HT1080 (cell line): Measurements from ENCODE around the gene PCDH18. TPM values are rescaled to one million over a fixed set of nuclear protein-coding genes. Genes with fewer than 3 reads are reported as not detected.
"Not testable (repeated sequence)": the region's sequence is repeated elsewhere in the genome, so short reads cannot be mapped to it uniquely, and the experiment has no call there.

Source experiments
- DNase-seq: peaks from one replicate; pipeline ENCODE4 v3.0.0-alpha.2; 2015; ENCODE audit warnings: low read depth
- polyA plus RNA-seq, 2 experiments: library from polyadenylated mRNA; depleted of rRNA; stranded (reverse); fragments of >200 nt; gene quantifications; 2 replicates each; pipeline ENCODE4 v1.2.3, GENCODE V29; 2015
- total RNA-seq: library from RNA; depleted of rRNA; stranded (reverse); fragments of >200 nt; shearing (Covaris generic); gene quantifications from 2 replicates; pipeline ENCODE4 v1.2.3, GENCODE V29; 2014; rRNA removed

Gene PCDH18
- 1.2 and 1.3 TPM in 2 replicates for total RNA-seq
- polyA plus RNA-seq (2015; cell fraction: cytosol; rRNA removed) = 0.33 and 0.59 TPM in 2 replicates
- 1.4 and 1.5 TPM in 2 replicates for polyA plus RNA-seq (2015; cell fraction: nucleus; rRNA removed)

- DNase-seq = peak; percentile 73
Observed at GRCh38 chr4:137531986-137532868, at the start of gene PCDH18. Gene PCDH18 (minus strand): TSS chr4:137532494. CDS start chr4:137532088, 406 bp downstream.

- no peak for DNase-seq
Observed at GRCh38 chr4:137576446-137576845, 44.2 kb upstream of the PCDH18 start.

GRCh38 chr4:137572647-137573046 is 40.4 kb upstream of the PCDH18 start:
- DNase-seq = no peak

GRCh38 chr4:137572163-137572562 is 39.9 kb upstream of the PCDH18 start:
- DNase-seq = no peak

- DNase-seq = no peak
Observed at GRCh38 chr4:137559801-137560200, 27.5 kb upstream of the PCDH18 start.

GRCh38 chr4:137558951-137559350 is 26.7 kb upstream of the PCDH18 start:
- DNase-seq = peak; percentile 60

GRCh38 chr4:137545461-137545861 is 13.2 kb upstream of the PCDH18 start:
- DNase-seq = peak; percentile 32

- no peak for DNase-seq
Observed at GRCh38 chr4:137543648-137544047, 11.4 kb upstream of the PCDH18 start.

GRCh38 chr4:137543198-137543597 is 10.9 kb upstream of the PCDH18 start:
- no peak for DNase-seq

- no peak for DNase-seq
Observed at GRCh38 chr4:137541876-137542646, 9.8 kb upstream of the PCDH18 start.

GRCh38 chr4:137541181-137541580 is 8.9 kb upstream of the PCDH18 start:
- no peak for DNase-seq

- no peak for DNase-seq
Observed at GRCh38 chr4:137540356-137540755, 8.1 kb upstream of the PCDH18 start.

- no peak for DNase-seq
Observed at GRCh38 chr4:137538526-137538925, 6.2 kb upstream of the PCDH18 start.

- not testable (repeated sequence) for DNase-seq
Observed at GRCh38 chr4:137537807-137538206, 5.5 kb upstream of the PCDH18 start.

GRCh38 chr4:137536789-137537561 is 4.7 kb upstream of the PCDH18 start:
- no peak for DNase-seq

- DNase-seq = no peak
Observed at GRCh38 chr4:137535718-137536117, 3.4 kb upstream of the PCDH18 start.

- DNase-seq = no peak
Observed at GRCh38 chr4:137534516-137534915, 2.2 kb upstream of the PCDH18 start.

- DNase-seq = no peak
Observed at GRCh38 chr4:137533855-137534254, 1.6 kb upstream of the PCDH18 start.

- peak; percentile 20 for DNase-seq
Observed at GRCh38 chr4:137532869-137533236, 559 bp upstream of the PCDH18 start.

- no peak for DNase-seq
Observed at GRCh38 chr4:137531168-137531985, 917 bp downstream of the PCDH18 start.
